Measurements from ENCODE around the gene RARG.

- no peak for TF ChIP-seq TCF12 (IDR thresholded peaks at IDR 0.05; ENCODE audit: low read depth)
- no peak for TF ChIP-seq EGR1 (IDR thresholded peaks at IDR 0.05)
- TF ChIP-seq, protein P1, sequence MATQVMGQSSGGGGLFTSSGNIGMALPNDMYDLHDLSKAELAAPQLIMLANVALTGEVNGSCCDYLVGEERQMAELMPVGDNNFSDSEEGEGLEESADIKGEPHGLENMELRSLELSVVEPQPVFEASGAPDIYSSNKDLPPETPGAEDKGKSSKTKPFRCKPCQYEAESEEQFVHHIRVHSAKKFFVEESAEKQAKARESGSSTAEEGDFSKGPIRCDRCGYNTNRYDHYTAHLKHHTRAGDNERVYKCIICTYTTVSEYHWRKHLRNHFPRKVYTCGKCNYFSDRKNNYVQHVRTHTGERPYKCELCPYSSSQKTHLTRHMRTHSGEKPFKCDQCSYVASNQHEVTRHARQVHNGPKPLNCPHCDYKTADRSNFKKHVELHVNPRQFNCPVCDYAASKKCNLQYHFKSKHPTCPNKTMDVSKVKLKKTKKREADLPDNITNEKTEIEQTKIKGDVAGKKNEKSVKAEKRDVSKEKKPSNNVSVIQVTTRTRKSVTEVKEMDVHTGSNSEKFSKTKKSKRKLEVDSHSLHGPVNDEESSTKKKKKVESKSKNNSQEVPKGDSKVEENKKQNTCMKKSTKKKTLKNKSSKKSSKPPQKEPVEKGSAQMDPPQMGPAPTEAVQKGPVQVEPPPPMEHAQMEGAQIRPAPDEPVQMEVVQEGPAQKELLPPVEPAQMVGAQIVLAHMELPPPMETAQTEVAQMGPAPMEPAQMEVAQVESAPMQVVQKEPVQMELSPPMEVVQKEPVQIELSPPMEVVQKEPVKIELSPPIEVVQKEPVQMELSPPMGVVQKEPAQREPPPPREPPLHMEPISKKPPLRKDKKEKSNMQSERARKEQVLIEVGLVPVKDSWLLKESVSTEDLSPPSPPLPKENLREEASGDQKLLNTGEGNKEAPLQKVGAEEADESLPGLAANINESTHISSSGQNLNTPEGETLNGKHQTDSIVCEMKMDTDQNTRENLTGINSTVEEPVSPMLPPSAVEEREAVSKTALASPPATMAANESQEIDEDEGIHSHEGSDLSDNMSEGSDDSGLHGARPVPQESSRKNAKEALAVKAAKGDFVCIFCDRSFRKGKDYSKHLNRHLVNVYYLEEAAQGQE (IDR thresholded peaks at IDR 0.05; ENCODE audit: low read depth), result no peak
- no peak for TF ChIP-seq EP300 (IDR thresholded peaks at IDR 0.05; ENCODE audit: borderline replicate concordance)
- TF ChIP-seq YY1 (IDR thresholded peaks at IDR 0.05; ENCODE audit: low read depth), result no peak
- no peak for TF ChIP-seq CEBPB (IDR thresholded peaks at IDR 0.05)
- TF ChIP-seq MAX (IDR thresholded peaks at IDR 0.05), result no peak
- no peak for TF ChIP-seq RAD21 (IDR thresholded peaks at IDR 0.05; ENCODE audit: low read depth)
- TF ChIP-seq FOXM1 (IDR thresholded peaks at IDR 0.05; ENCODE audit: borderline replicate concordance, low read depth), result no peak
- no peak for TF ChIP-seq NFIC (IDR thresholded peaks at IDR 0.05)
- TF ChIP-seq ZBTB7A (IDR thresholded peaks at IDR 0.05; ENCODE audit: low read depth), result no peak
- TF ChIP-seq CREB1 (IDR thresholded peaks at IDR 0.05; ENCODE audit: low read depth), result no peak
Observed at GRCh38 chr12:53170876-53171724, 60.9 kb downstream of the RARG start.

Measured in Ishikawa (cell line).